22Rv1 (cell line): Measurements from ENCODE around the gene TSPAN14.

Source experiments
- CTCF ChIP-seq: fragments of 450-650 bp; IDR thresholded peaks from 2 replicates; pipeline ENCODE4 v1.5.1; 2017; ENCODE audit warnings: mild to moderate bottlenecking
- ZFX ChIP-seq: fragments of 450-650 bp; IDR thresholded peaks from 2 replicates; pipeline ENCODE4 v1.6.1; 2017; ENCODE audit warnings: antibody characterized with exemption, borderline replicate concordance

GRCh38 chr10:80542053-80542452 is 87.9 kb downstream of the TSPAN14 start:
- no peak for TF ChIP-seq CTCF
- no peak for TF ChIP-seq ZFX
